ENCODE results near the gene NRN1. TPM values are rescaled to one million over a fixed set of nuclear protein-coding genes. Genes with fewer than 3 reads are reported as not detected.
"Not testable (repeated sequence)": the region's sequence is repeated elsewhere in the genome, so short reads cannot be mapped to it uniquely, and the experiment has no call there.

Gene NRN1
- polyA plus RNA-seq, 10 donors = 22.3 to 42.3 (median 26.6) TPM

DNA sequence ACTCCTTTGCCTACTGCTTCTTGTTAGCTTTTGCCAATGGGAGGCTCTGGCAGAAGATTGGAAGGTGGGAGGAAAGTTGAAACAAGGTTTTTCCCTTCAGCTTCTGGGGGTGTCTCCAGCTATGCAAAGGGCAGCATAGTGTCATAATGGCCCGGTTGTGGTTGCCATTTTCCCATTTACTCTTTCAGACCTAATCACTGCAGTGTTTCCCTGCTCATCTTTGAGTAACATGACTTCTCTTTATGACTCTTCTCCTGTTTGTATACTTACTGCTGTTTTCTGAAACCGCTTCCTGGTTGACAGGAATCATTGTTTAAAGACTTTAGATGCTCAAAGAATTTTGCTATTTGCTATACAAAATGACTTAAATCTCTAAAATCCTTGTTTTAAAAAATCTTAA is 19.9 kb downstream of the NRN1 start:
- DNase-seq = no peak

DNA sequence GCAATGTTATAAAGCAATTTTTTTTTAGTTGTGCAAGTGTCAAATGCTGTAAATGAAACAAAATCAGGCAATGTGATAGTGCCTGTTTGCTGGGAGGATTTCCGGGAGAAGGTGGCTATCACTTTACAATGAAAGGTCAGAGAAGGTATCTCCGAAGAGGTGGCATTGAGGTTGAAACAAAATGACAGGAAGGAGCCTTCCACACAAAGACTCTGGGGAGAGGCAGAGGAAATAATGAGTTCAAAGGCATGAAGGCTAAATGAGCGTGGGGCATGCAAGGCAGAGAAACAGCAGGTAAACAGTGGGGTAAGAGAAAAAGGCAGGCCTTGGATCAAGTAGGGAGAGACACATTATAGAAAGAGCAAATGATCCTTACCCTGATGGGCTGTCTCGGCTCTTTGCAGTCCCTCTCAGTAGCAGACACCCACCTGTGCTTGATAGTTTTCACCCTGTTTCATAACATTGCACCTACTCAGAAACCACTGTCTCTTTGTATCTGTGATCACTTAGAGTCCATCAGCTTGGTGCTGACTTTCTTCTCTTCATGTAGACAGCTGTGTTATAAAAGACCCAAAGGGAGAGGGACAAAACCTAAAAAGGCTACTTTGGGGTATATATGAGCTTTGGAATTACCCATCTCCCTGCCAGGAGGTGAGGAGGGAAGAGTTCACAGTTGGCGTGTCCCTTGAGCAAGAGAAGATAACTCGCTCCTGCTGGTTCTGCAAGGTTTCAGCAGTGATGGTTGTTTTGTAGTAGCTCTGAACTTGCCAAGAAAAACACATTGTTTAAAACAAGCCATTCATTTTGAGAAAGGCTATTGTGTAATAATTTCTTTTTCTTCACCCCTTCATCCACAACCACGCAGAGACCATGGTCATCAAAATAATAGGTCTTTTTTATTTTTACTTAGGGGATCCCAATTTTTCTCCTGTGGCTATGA is 22.3 kb downstream of the NRN1 start:
- DNase-seq = no peak

DNA sequence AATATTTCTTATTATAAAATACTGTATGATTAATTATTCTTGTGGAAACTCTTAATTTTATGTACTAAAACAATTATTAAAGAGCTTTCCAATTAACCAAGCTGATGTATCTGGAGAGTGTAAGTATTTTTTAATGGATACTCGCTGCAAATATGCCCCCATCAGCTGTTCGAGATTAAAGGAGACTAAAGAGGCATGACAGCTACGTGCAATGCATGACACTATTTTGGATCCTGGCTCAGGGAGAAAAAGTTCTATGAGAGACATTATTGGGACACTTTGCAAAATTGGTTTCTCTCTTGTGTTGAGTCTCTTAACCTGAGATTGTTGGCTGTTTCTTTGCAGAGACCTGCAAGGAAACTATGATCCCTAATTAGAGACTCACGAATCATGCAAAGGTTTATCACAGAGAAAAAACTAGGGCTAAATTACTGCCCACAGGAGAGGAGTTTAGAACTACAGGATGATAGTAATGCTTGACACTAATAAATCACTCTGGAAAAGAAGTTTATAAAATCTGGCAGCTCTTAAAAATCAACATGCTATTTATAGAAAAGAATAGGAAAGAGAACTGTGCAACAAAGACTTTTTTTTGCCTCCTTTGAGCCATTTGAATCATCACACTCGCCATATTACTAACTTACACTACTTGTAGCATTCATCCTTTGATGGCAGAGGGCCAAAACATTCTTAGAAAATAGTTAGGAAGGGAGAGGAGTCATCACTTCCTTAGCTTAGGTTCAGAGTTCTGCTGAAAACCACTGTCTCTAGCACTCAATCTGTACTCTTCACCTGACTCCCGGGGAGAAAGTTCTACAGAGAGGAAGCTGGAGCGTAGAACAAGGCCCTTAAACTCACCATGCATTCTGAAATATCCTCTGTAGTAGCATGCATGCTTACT is 25.3 kb downstream of the NRN1 start:
- peak in 2 of 3 donors; percentile 54 to 96 for DNase-seq

DNA sequence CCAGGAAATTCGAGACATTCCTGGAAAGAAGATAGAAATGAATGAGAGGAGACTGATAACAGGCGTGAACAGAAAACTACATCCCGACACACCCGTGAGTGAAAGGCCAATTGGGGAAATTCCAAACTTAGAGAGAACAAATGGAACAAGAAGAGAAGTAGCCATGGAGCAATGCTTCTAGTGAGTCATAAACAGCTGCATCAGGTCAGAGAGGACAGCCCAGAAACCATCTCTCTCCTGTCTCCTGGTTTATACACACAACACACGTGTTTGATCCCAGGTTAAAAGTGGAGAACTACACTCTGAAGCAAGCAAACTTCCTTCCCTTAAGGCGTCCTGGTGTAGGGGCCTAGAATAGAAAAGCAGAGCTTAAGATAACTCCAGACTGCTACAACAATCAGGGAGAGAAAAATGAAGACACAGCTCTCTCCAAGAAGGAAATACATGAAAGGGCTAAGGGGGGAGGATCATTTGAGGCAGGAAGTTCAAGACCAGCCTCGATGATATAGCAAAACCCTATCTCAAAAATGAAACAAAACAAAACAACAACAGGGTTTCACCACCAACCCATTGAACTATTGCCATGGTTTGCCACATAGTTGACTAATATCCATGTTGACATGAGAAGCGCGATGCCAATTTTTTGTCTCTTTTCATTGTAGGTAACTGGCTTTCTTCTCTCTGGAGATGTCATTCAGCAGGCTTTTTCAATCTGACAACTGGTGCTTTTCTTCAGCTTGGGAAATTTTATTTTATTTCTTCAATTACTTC is 26.9 kb downstream of the NRN1 start:
- peak; percentile 73 to 83 (median 76) for DNase-seq

DNA sequence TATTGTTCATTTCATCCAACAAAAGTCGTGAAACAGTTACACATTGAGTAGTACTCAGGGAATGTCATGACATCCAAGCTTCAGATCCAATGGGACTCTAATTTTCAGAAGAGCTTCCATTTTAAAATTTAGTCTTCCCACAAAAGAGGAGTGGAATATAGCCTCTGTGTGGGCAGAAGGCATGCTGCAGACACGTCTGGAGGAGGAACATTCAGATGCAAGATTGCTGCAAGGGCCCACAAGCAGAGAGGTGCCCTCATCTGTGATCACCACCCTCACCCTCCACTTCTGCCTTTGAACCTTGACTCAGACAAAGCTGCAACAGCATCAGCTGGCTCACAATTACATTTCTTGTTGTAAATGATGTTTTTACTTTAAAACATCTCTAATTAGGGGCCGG is 29.9 kb downstream of the NRN1 start:
- DNase-seq = no peak

DNA sequence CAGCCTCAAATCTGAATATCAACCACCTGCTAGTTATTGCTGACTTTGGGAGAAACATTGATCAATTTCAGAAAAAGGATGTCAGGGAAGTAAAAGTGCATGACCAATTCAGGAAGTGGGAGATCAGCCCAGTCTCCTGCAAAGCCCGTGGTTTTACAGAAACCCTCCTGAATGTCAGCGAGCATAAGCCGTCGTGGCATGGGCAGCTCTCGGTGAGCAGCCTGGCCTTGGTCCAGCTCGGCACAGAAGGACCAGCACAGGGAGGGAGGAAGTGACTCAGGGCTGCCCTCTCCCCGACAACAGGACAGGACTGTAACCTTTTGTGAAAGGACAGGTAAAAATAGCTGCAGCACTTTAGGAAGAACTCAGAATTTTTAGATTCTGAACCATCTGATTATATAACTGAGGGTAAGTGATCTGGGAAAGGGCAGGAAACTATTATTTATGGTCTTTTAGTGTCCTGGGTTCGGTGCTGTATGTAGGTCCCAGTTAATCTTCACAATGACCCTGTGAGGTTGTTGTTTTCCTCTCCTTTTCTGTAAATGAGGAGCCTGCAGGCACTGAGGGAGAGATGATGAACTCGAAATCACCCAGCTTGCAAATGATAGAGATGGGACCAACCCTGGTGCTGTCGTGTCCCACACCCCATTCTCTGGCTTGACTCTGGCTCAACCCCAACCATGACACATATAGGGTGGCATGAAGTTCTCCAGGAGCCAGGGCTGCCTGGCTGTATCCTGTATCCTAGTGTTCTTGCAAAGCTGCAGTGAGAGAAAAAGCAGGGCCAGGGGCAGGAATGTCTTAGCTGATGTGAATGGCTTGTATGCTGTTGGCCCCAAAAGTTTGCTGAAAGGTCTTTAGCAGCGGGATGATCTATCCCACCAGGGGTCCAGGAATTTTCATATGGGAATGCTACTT is 37.6 kb downstream of the NRN1 start:
- no peak for DNase-seq

DNA sequence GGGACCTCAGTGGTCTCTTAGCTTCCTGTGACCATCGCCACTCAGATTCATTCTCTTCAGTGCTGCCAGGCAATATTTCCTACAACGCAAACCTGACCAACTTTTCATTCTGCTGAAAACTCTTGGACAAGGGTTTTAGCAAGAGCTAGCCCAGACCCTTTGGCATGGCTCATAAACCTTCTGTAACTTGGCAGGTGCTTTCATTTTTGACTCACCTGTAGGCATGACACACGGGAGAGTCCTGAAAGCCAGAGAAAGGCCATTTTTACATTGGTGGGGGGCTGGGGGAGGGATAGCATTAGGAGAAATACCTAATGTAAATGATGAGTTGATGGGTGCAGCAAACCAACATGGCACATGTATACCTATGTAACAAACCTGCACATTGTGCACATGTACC is 38.7 kb downstream of the NRN1 start:
- not testable (repeated sequence) for DNase-seq

DNA sequence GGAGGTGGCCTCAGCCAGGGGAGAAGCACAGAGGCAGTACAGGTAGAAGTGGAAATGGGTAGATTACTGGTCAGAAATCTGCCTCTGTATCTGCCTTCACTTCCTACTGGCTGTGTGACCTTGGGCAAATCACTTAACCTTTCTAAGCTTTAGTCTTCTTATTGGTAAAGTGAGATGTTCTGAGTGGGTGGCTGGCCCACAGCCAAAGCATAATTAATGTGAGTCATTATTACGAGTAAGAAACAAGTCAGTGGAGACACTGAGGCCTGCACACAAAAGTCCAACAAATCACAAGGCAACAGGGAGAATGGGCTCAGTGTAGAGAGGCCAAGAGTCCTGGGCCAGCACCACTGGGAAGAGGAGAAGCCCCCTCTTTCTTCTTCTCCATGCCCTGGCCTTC is 39.1 kb downstream of the NRN1 start:
- DNase-seq = no peak

DNA sequence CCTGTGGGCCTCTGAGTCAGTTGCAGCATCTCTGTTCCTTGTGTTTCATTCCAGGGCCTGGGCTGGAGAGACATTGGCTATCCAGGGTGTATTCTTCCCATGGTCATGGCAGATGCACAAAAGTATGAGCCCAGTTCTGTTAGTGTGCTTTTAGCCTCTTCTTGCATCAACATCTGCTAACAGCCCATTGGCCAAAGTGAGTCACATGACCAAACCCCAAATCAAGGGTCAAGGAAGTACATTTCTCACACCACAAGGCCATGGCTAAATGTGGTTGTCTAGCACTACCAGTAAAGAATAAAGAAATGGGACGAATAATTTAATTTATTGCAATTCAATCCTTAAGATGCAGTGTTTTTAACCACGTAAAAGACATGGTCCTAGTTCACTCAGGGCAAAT is 43.9 kb downstream of the NRN1 start:
- no peak for DNase-seq

DNA sequence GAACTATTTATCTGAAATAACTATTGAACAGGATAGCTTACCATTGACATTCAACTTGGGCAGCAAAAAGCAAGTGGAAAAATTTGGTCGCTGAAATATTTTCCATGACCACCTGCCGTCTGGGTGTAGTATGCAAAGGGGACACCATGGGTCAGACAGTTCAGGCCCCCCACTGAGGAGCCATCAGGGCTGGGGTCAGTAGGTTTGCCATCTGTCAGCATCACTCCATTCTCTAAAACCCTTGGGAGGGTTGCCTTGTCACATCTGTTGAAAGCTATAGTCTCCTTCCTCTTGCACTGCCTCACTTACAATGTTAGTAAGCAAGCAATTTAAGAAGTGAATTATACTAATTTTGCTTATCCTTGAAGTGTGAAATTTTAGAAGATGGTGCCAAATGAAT is 44.9 kb downstream of the NRN1 start:
- DNase-seq = no peak

DNA sequence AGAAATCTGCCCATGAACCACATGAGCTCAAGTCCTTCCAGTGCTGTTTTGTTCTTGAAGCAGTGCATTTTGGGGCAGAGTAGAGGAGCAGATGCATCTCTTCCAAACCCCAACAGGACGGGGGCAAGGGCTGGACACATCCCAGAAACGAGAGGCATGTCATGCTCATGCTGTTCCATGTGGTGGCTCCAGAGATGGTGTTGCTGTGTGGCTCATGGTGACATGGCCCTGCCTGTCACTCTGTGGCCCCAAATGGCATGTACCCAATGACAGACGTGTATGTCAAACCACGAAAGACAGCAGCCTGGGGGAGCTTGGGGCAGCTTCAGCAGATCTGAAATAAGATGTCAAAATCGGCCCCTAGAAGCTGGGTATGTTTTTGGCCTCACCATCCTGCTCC is 46.3 kb downstream of the NRN1 start:
- DNase-seq = no peak

DNA sequence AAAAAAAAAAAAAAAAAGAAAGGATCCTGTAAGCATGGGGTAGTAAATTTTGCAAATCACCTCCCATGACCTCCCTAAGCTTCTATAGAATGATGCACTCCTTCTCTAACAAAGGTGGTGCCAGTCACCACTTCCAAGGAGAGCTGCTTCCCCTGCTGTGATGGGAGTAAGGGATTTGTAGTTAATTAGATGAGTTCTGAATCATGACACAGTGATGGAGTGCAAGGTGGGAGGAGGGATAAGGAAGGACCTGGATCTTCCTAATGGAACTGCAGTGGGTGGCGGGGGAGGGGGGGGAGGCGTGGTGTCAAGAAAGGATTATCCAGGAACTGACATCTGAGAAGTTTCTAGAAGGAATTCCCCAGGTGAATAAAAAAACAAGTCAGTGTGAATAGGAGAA is 47.8 kb downstream of the NRN1 start:
- no peak for DNase-seq

DNA sequence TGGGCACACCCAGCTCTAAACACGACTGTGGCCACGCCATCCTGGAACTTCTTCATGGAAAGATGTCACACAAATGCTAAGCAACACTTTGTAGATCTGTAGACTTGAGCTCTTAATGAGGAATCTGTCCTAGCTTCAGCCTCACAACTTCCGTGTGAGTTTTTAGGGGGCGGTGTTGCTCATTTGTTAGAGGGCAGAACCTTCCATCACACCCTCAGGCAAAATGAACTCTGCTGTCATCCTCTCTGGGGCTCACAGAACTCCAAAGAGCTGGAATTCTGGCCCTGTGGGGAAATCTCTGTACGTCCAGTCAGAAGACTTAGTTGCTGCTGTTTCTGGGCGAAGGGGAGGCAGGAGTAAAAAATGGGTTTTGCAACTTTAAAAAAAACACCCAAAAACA is 49.8 kb downstream of the NRN1 start:
- no peak for DNase-seq

DNA sequence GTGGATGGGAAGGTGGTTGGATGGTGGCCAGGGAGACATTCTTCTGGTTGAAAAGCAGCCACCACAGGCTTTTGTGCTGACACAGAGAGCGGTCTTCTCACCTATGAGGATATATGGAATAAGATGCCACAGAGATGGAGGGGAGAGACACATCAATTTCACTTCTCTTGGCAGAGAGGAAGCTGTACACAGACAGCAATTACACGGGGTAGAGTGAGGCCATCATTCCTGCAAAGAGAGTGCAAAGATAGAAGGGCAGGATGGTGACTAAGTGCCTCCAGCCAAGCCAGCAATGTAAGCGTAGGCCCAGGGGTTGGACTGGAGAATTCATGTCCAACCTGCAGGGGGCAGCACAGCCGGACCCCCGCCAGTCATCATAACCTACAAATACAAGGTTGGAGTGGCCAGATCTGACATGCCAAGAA is 56.4 kb downstream of the NRN1 start:
- DNase-seq = peak in 1 of 3 donors; percentile 38

Measured in muscle of back (tissue), 11 donors.